T-helper 1 cell treated with Interleukin-12 subunit alpha and Interleukin-12 subunit beta and Interleukin-4 antibody, amounts not matched to agents 30 ng/mL and 1 ng/mL, for 36 hours (primary cell): ENCODE results near the gene ADCY5. TPM values are rescaled to one million over a fixed set of nuclear protein-coding genes. Genes with fewer than 3 reads are reported as not detected.

Experiments used
- intact Hi-C: fragments of 100-400 bp; cut with micrococcal nuclease; formaldehyde crosslinking; loops from one replicate; pipeline ENCODE4 v1.15.1; 2024
- total RNA-seq: library from RNA; stranded (reverse); gene quantifications from 2 replicates; pipeline ENCODE4 v1.2.3, GENCODE V29; 2022

ADCY5 gene
- total RNA-seq, 1 donor from 2014 or later, result not detected

- intact Hi-C loops, result no loop called here
These were observed 158.6 kb downstream of the ADCY5 start for GRCh38 chr3:123290107-123290930.

GRCh38 chr3:123289391-123290106, 159.3 kb downstream of the ADCY5 start:
- intact Hi-C loops, result no loop called here

- intact Hi-C loops, result no loop called here
These were observed 161.0 kb downstream of the ADCY5 start for GRCh38 chr3:123287962-123288302.

- intact Hi-C loops, result no loop called here
These were observed 161.6 kb downstream of the ADCY5 start for GRCh38 chr3:123287051-123287961.

GRCh38 chr3:123286308-123287023, 162.4 kb downstream of the ADCY5 start:
- intact Hi-C loops, result no loop called here

- intact Hi-C loops, result no loop called here
These were observed 163.0 kb downstream of the ADCY5 start for GRCh38 chr3:123285931-123286307.

GRCh38 chr3:123285479-123285878, 163.4 kb downstream of the ADCY5 start:
- intact Hi-C loops, result no loop called here

GRCh38 chr3:123285066-123285465, 163.8 kb downstream of the ADCY5 start:
- intact Hi-C loops, result no loop called here

- intact Hi-C loops, result no loop called here
These were observed 164.4 kb downstream of the ADCY5 start for GRCh38 chr3:123284399-123285010.

GRCh38 chr3:123283657-123284398, 165.1 kb downstream of the ADCY5 start:
- intact Hi-C loops, result no loop called here

- intact Hi-C loops, result no loop called here
These were observed 165.8 kb downstream of the ADCY5 start for GRCh38 chr3:123283074-123283473.

GRCh38 chr3:123282461-123282860, 166.4 kb downstream of the ADCY5 start:
- intact Hi-C loops, result no loop called here

- intact Hi-C loops, result no loop called here
These were observed 167.0 kb downstream of the ADCY5 start for GRCh38 chr3:123281929-123282328.

GRCh38 chr3:123281406-123281805, 167.5 kb downstream of the ADCY5 start:
- intact Hi-C loops, result no loop called here

- intact Hi-C loops, result no loop called here
These were observed 169.8 kb downstream of the ADCY5 start for GRCh38 chr3:123279121-123279520.

GRCh38 chr3:123278446-123278845, 170.4 kb downstream of the ADCY5 start:
- intact Hi-C loops, result no loop called here

GRCh38 chr3:123277106-123277505, 171.8 kb downstream of the ADCY5 start:
- intact Hi-C loops, result no loop called here

GRCh38 chr3:123276346-123277006, 172.4 kb downstream of the ADCY5 start:
- intact Hi-C loops, result no loop called here

- intact Hi-C loops, result no loop called here
These were observed 173.2 kb downstream of the ADCY5 start for GRCh38 chr3:123275691-123276090.
